Fibroblast of skin of left quadriceps (primary cell): Measurements from ENCODE around the gene RDH16.
A peak's percentile ranks its signal among the peaks of the same experiment; 100 is the strongest.

Experiments used
- DNase-seq, 2 experiments: peaks; one replicate each; pipeline ENCODE4 v3.0.0-alpha.2; 2013; ENCODE audit warnings: low read depth in 2 of 2

Gene RDH16

GRCh38 chr12:56957229-56958052 is at the start of gene RDH16:
Gene RDH16, minus strand, starts transcription at chr12:56957608. Its CDS starts 146 bp downstream, at chr12:56957462.
- DNase-seq: no peak

- no peak for DNase-seq
Observed at GRCh38 chr12:57006809-57007475, 49.5 kb upstream of the RDH16 start.

- DNase-seq: peak; percentile 22 to 32
Observed at GRCh38 chr12:57005980-57006808, 48.8 kb upstream of the RDH16 start, which contains the start of gene ZBTB39. Gene ZBTB39, minus strand, starts transcription at chr12:57006546. Its CDS starts 1,629 bp downstream, at chr12:57004917.

- DNase-seq: no peak
Observed at GRCh38 chr12:57004651-57005050, 47.2 kb upstream of the RDH16 start.

- DNase-seq: no peak
Observed at GRCh38 chr12:57003395-57003794, 46.0 kb upstream of the RDH16 start.

GRCh38 chr12:57001448-57001906 is 44.1 kb upstream of the RDH16 start:
- DNase-seq: no peak

- no peak for DNase-seq
Observed at GRCh38 chr12:57000393-57000792, 43.0 kb upstream of the RDH16 start.

- no peak for DNase-seq
Observed at GRCh38 chr12:56999456-56999855, 42.0 kb upstream of the RDH16 start.

- DNase-seq: no peak
Observed at GRCh38 chr12:56998981-56999380, 41.6 kb upstream of the RDH16 start.

- DNase-seq: no peak
Observed at GRCh38 chr12:56998316-56998715, 40.9 kb upstream of the RDH16 start.

GRCh38 chr12:56996793-56997545 is 39.6 kb upstream of the RDH16 start:
- DNase-seq: no peak

- DNase-seq: no peak
Observed at GRCh38 chr12:56995930-56996496, 38.6 kb upstream of the RDH16 start.

GRCh38 chr12:56995201-56995929 is 38.0 kb upstream of the RDH16 start:
- no peak for DNase-seq

GRCh38 chr12:56994231-56994746 is 36.9 kb upstream of the RDH16 start:
- DNase-seq: no peak

- no peak for DNase-seq
Observed at GRCh38 chr12:56993346-56993745, 35.9 kb upstream of the RDH16 start.

GRCh38 chr12:56991319-56992246 is 34.2 kb upstream of the RDH16 start:
- DNase-seq: no peak

- no peak for DNase-seq
Observed at GRCh38 chr12:56990648-56991318, 33.4 kb upstream of the RDH16 start.

GRCh38 chr12:56989861-56990610 is 32.6 kb upstream of the RDH16 start:
- DNase-seq: no peak
